Measurements from ENCODE around the gene STAM2. TPM values are rescaled to one million over a fixed set of nuclear protein-coding genes. Genes with fewer than 3 reads are reported as not detected.

STAM2 gene
- polyA plus RNA-seq (2012; ENCODE audit: low read depth, missing spikeins) = 6.5 TPM

DNA sequence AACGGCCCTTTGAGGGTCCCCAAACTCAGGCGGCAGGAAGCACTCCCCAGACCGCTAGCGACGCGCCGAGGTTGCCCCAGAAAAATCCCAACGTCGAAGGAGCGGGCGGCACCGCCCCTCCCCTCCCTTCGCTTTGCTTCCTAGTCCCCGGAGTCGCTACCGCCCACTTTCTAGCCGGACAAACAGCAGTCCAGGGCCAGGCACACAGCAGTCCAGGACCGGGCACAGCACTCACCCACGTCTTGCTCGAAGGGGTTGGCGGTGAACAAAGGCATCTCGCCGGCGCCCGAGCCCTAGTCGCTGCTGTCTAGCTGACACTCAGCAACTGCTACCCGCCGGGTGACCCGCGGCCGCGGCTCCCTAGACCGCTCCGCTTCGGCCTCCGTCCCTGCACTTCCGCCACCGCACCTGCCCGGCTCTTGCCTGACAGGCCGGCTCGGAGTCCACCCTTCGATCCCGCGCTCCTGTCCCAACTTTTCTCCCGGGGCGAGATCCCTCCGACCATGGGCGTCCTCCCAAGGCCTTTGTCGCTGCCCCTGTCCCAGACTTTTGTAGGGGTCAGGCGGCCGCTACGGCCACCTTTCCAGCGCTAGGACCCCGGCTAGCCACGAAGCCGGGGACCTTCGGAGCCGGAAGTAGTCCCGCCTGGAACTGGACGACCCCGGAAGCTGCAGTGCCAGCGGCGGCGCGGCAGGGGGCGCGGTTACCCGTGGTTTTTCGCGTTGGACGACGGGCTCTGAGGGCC is at the start of gene STAM2:
TSS of gene STAM2 (minus strand) at position 396 of the 745 bp plus-strand sequence. CDS start at position 275, 121 bp downstream.
- peak; percentile 82 for DNase-seq (ENCODE audit: insufficient read length, low spot score)
- TF ChIP-seq TAF1 (IDR thresholded peaks at IDR 0.05; ENCODE audit: low read depth, low read length) (peak; percentile 74), POU2F2 (IDR thresholded peaks at IDR 0.05; ENCODE audit: low read depth, low read length) (peak; percentile 68; the same call in 1 of the 2 replicates), POLR2AphosphoS5 (IDR thresholded peaks at IDR 0.05; ENCODE audit: low read depth, low read length) (peak; percentile 83), PAX5 (IDR thresholded peaks at IDR 0.05; ENCODE audit: insufficient read depth, low read length, severe bottlenecking) (no peak), POLR2A (IDR thresholded peaks at IDR 0.05; ENCODE audit: low read depth, low read length) (peak; percentile 90), SPI1 (IDR thresholded peaks at IDR 0.05; ENCODE audit: low read depth, low read length) (peak; percentile 41; the same call in 1 of the 2 replicates)
- FAIRE-seq = peak; percentile 96

DNA sequence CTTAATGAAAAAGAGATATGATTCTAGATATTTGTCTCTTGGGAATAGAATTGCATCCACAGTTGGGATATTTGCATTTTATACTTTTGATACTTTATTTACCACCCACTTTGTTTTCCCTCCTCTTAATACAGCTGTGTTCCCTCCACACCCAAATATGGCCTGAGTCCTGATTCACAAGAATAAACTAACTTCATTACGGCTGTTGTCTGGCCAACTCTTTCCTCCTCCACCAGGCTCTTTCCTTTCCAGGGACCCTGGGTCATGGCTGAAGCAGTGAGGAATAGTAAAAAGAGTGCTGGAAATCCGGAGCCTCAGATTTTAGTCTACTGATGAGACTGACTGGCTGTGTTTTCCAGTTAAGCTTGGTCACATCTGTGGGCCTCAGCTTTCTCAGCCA is 48.4 kb upstream of the STAM2 start:
- no peak for DNase-seq (ENCODE audit: insufficient read length, low spot score)
- TF ChIP-seq POU2F2 (IDR thresholded peaks at IDR 0.05; ENCODE audit: low read depth, low read length) = no peak
- no peak for TF ChIP-seq TAF1 (IDR thresholded peaks at IDR 0.05; ENCODE audit: low read depth, low read length)
- TF ChIP-seq SPI1 (IDR thresholded peaks at IDR 0.05; ENCODE audit: low read depth, low read length) = no peak
- TF ChIP-seq PAX5 (IDR thresholded peaks at IDR 0.05; ENCODE audit: insufficient read depth, low read length, severe bottlenecking) = no peak
- no peak for TF ChIP-seq POLR2A (IDR thresholded peaks at IDR 0.05; ENCODE audit: low read depth, low read length)
- TF ChIP-seq POLR2AphosphoS5 (IDR thresholded peaks at IDR 0.05; ENCODE audit: low read depth, low read length) = no peak
- FAIRE-seq = no peak

DNA sequence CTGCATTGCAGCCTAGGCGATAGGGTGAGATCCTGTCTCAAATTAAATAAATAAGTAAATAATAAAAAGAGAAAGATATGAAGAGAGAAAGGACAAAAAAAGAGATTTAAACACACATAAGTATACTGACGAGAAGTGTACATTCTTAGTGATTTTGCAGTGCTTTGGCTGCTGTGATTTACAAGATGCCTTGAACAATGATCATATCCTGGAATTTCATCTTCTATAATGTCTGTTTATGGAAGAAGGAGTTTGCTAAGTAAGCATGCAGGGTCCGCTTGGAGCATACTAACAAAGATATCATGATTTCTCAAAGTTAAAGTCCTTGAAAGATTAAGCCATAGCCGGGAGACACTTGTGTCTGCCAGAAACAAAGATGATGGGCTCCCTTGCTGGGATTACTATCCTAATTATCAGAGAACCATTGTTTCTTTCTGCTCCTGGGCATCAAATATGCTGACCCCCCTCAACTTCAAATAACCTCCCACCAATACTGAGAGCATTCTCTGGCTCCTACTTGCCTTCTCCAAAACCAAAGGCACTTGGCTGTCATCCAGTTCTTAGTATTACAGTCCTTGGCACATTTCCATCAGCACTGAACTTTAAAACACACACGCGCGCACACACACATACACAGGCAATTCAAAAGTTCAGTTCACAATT is 47.5 kb upstream of the STAM2 start:
- DNase-seq (ENCODE audit: insufficient read length, low spot score) (no peak), FAIRE-seq (no peak)
- TF ChIP-seq PAX5 (IDR thresholded peaks at IDR 0.05; ENCODE audit: insufficient read depth, low read length, severe bottlenecking) = no peak
- no peak for TF ChIP-seq POU2F2 (IDR thresholded peaks at IDR 0.05; ENCODE audit: low read depth, low read length)
- TF ChIP-seq POLR2AphosphoS5 (IDR thresholded peaks at IDR 0.05; ENCODE audit: low read depth, low read length) = no peak
- TF ChIP-seq TAF1 (IDR thresholded peaks at IDR 0.05; ENCODE audit: low read depth, low read length) = no peak
- no peak for TF ChIP-seq POLR2A (IDR thresholded peaks at IDR 0.05; ENCODE audit: low read depth, low read length)
- no peak for TF ChIP-seq SPI1 (IDR thresholded peaks at IDR 0.05; ENCODE audit: low read depth, low read length)

DNA sequence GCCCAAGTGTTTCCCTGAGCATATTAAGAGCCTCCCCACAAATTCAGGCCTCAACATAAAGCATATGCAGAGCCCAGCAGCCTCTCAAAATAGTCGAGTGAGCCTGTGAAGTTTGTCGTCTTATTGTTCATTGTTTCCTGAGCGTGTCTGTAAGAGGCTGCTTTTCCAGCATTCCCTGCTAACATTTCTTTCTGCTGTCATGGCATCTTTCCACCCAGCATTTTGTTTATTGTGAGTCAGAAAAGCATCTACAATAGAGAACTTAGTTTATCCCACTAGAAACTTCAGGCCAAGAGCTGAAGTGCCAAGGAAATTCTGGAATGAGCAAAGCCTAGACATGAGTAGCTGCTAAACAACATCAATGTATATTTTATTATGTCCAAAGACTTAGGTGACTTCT is 46.3 kb upstream of the STAM2 start:
- no peak for FAIRE-seq
- no peak for DNase-seq (ENCODE audit: insufficient read length, low spot score)

DNA sequence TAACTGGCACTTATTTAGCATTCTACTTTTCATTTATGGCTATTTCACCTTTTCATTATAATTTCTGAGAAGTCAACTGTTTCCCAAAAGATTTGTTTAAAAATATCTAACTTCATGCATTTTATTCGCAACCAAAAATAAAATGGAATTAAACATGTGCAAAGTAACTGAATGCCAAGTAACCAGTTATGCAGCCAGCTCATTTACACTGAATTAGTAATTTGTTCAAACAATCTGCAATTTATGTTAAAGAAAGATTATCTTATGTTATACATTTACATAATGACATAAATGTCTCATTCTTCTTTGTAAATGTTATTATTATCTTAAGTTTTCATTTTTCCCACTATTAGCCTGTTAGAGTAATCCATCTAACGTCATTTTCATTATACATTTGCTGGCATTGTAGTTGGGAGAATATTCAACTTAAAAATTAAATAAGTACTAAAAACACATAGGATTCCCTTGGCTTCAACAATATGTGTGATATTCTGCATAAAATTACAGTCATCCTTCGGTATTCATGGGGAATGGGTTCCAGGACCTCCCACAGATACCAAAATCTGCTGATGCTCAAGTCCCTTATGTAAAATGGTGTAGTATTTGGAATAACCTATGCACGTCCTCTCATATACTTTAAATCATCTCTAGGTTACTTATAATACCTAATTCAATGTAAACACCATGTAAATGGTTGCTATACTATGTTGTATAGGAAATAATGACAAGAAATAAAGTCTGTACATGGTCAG is 43.7 kb upstream of the STAM2 start:
- FAIRE-seq (no peak), DNase-seq (ENCODE audit: insufficient read length, low spot score) (no peak)
- TF ChIP-seq TAF1 (IDR thresholded peaks at IDR 0.05; ENCODE audit: low read depth, low read length) = no peak
- no peak for TF ChIP-seq POU2F2 (IDR thresholded peaks at IDR 0.05; ENCODE audit: low read depth, low read length)
- no peak for TF ChIP-seq POLR2AphosphoS5 (IDR thresholded peaks at IDR 0.05; ENCODE audit: low read depth, low read length)
- no peak for TF ChIP-seq SPI1 (IDR thresholded peaks at IDR 0.05; ENCODE audit: low read depth, low read length)
- no peak for TF ChIP-seq PAX5 (IDR thresholded peaks at IDR 0.05; ENCODE audit: insufficient read depth, low read length, severe bottlenecking)
- no peak for TF ChIP-seq POLR2A (IDR thresholded peaks at IDR 0.05; ENCODE audit: low read depth, low read length)

More for the DNA sequence above, 46.3 kb upstream of the STAM2 start:
- no peak for TF ChIP-seq POLR2A (IDR thresholded peaks at IDR 0.05; ENCODE audit: low read depth, low read length)
- TF ChIP-seq SPI1 (IDR thresholded peaks at IDR 0.05; ENCODE audit: low read depth, low read length) = no peak
- TF ChIP-seq TAF1 (IDR thresholded peaks at IDR 0.05; ENCODE audit: low read depth, low read length) = no peak

DNA sequence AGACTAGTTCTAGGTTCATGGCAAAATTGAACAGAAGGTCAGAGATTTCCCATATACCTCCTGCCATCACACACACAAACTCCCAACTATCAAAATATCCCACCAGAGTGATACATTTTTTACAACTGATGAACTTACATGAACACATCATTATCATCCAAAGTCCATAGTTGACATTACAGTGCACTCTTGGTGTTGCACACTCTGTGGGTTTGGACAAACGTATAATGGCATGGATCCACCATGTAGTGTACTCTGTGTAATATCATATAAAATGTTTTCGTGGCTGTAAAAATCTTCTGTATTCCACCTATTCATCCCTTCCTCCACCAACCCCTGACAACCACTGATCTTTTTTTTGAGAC is 25.9 kb upstream of the STAM2 start:
- DNase-seq (ENCODE audit: insufficient read length, low spot score) (no peak), FAIRE-seq (no peak)
- no peak for TF ChIP-seq POLR2A (IDR thresholded peaks at IDR 0.05; ENCODE audit: low read depth, low read length)
- TF ChIP-seq SPI1 (IDR thresholded peaks at IDR 0.05; ENCODE audit: low read depth, low read length) = no peak
- no peak for TF ChIP-seq TAF1 (IDR thresholded peaks at IDR 0.05; ENCODE audit: low read depth, low read length)
- TF ChIP-seq POLR2AphosphoS5 (IDR thresholded peaks at IDR 0.05; ENCODE audit: low read depth, low read length) = no peak
- TF ChIP-seq POU2F2 (IDR thresholded peaks at IDR 0.05; ENCODE audit: low read depth, low read length) = no peak
- no peak for TF ChIP-seq PAX5 (IDR thresholded peaks at IDR 0.05; ENCODE audit: insufficient read depth, low read length, severe bottlenecking)

DNA sequence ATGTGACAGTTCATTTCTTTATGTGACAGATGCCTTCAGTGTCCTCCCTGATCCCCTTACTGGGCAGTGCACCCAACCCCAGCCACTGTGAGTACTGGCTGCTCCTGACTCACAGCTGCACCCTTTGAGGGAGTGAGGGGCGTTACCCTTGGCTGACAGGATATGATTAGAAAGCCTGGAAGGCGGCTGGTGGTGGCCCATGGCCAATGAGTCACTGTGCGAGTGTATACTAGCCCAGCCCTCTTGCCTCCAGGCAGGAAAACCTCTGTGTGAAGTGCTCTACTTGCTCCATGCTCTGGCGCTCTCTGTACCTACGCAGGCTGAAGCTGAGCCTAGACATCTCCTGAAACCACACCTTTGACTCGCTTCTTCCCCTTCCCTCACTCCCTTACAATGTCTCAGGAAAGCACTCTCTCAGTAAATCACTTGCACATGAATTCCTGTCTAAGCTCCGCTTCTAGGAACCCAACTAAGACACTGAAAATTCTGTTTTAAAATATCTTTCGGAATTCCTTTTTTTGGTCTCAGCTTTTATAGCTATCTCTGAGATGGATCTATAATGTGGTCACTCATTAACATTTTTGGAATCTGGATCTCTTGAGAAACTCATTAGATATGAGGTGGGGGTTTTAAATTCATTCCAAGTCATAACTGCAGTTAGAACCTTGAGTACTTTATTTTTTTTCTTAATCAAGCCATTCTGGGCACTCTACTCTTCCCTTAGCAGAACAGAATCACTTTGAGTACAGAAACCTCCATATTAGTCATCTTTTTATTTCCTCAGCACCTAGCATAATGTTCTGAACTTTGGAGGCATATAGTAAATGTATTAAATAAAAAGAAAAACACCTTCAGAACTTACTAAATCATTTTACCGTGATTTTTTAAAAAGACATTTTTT is 25.3 kb upstream of the STAM2 start:
- no peak for FAIRE-seq
- DNase-seq (ENCODE audit: insufficient read length, low spot score) = no peak
- no peak for TF ChIP-seq TAF1 (IDR thresholded peaks at IDR 0.05; ENCODE audit: low read depth, low read length)
- TF ChIP-seq PAX5 (IDR thresholded peaks at IDR 0.05; ENCODE audit: insufficient read depth, low read length, severe bottlenecking) = no peak
- no peak for TF ChIP-seq POU2F2 (IDR thresholded peaks at IDR 0.05; ENCODE audit: low read depth, low read length)
- no peak for TF ChIP-seq SPI1 (IDR thresholded peaks at IDR 0.05; ENCODE audit: low read depth, low read length)
- no peak for TF ChIP-seq POLR2AphosphoS5 (IDR thresholded peaks at IDR 0.05; ENCODE audit: low read depth, low read length)
- TF ChIP-seq POLR2A (IDR thresholded peaks at IDR 0.05; ENCODE audit: low read depth, low read length) = no peak

DNA sequence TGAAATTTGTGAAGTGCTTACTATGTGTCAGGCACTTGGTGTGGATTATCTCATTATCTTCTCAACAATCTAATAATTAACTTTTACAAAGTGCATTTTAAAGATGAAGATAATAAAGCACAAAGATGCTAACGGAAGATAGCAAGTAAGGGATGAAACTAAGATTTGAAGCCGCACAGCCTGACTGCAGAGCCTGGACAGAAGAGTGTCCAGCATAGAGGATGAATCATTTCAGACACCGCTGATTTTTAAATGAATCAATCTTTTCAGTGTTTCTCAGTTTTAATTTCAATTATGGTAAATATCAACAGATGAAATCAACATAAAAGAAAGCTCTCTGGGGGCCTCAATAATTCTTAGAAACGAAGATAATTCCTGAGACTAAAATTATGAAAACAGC is 24.5 kb upstream of the STAM2 start:
- TF ChIP-seq PAX5 (IDR thresholded peaks at IDR 0.05; ENCODE audit: insufficient read depth, low read length, severe bottlenecking) (no peak), TAF1 (IDR thresholded peaks at IDR 0.05; ENCODE audit: low read depth, low read length) (no peak), POU2F2 (IDR thresholded peaks at IDR 0.05; ENCODE audit: low read depth, low read length) (no peak), POLR2AphosphoS5 (IDR thresholded peaks at IDR 0.05; ENCODE audit: low read depth, low read length) (no peak), POLR2A (IDR thresholded peaks at IDR 0.05; ENCODE audit: low read depth, low read length) (no peak)
- FAIRE-seq = no peak

More for the DNA sequence above, 24.5 kb upstream of the STAM2 start:
- no peak for DNase-seq (ENCODE audit: insufficient read length, low spot score)
